Peyer's patch (tissue), 4 donors: ENCODE measurements around the gene TPP1.

Experiments used
- POLR2A ChIP-seq, 2 donors: fragments of 450-650 bp; IDR thresholded peaks; one replicate each; pipeline ENCODE4 v1.5.1; 2017; ENCODE audit warnings: antibody characterized with exemption in 2 of 2, mild to moderate bottlenecking in 2 of 2, moderate library complexity in 2 of 2
- TF ChIP-seq, protein P1 (sequence below), 6 experiments: fragments of 450-650 bp in 4 of 6; fragments of 200-600 bp in 2 of 6; sonication (generic) in 1 of 6; IDR thresholded peaks; one replicate each; pipeline ENCODE4 v1.5.1; 2017 to 2019; ENCODE audit warnings: antibody characterized with exemption in 6 of 6, mild to moderate bottlenecking in 3 of 6, moderate library complexity in 1 of 6

DNA sequence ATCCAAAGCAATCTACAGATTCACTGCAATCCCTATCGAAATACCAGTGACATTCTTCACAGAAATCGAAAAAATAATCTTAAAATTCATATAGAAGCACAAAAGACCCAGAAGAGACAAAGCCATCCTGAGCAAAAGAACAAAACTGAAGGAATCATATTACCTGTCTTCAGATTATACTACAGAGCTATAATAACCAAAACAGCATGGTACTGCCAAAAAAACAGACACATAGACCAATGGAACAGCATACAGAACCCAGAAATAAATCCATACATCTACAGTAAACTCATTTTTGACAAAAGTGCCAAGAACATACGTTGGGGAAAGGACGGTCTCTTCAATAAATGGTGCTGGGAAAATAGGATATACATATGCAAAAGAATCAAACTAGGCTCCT is 34.7 kb downstream of the TPP1 start:
- TF ChIP-seq, protein P1, sequence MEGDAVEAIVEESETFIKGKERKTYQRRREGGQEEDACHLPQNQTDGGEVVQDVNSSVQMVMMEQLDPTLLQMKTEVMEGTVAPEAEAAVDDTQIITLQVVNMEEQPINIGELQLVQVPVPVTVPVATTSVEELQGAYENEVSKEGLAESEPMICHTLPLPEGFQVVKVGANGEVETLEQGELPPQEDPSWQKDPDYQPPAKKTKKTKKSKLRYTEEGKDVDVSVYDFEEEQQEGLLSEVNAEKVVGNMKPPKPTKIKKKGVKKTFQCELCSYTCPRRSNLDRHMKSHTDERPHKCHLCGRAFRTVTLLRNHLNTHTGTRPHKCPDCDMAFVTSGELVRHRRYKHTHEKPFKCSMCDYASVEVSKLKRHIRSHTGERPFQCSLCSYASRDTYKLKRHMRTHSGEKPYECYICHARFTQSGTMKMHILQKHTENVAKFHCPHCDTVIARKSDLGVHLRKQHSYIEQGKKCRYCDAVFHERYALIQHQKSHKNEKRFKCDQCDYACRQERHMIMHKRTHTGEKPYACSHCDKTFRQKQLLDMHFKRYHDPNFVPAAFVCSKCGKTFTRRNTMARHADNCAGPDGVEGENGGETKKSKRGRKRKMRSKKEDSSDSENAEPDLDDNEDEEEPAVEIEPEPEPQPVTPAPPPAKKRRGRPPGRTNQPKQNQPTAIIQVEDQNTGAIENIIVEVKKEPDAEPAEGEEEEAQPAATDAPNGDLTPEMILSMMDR (IDR thresholded peaks at IDR 0.05), result no peak
- TF ChIP-seq POLR2A (IDR thresholded peaks at IDR 0.05), result no peak
